Ectodermal cell (in vitro differentiated cells): Measurements from ENCODE around the gene TSPO2.

ENCODE experiments used
- H3K27ac ChIP-seq: 2 replicates; pipeline ENCODE4 v1.7.0; 2013; ENCODE audit warnings: mild to moderate bottlenecking, low read depth, low read length; ENCODE audit not compliant: insufficient read depth, poor library complexity, severe bottlenecking
- H3K27me3 ChIP-seq: 2 replicates; pipeline ENCODE4 v1.7.0; 2013; ENCODE audit warnings: mild to moderate bottlenecking, low read length; ENCODE audit not compliant: insufficient read depth, control insufficient read depth, poor library complexity, severe bottlenecking
- H3K36me3 ChIP-seq: one replicate; pipeline ENCODE4 v1.7.0; 2013; ENCODE audit warnings: low read length; ENCODE audit not compliant: control insufficient read depth, insufficient read depth
- H3K4me1 ChIP-seq: one replicate; pipeline ENCODE4 v1.7.0; 2013; ENCODE audit warnings: low read length; ENCODE audit not compliant: control insufficient read depth, insufficient read depth
- H3K4me3 ChIP-seq: 2 replicates; pipeline ENCODE4 v1.7.0; 2013; ENCODE audit warnings: low read depth, low read length, control low read depth; ENCODE audit not compliant: insufficient read depth
- H3K9me3 ChIP-seq: 2 replicates; pipeline ENCODE4 v1.7.0; 2013; ENCODE audit warnings: mild to moderate bottlenecking, low read length, moderate library complexity; ENCODE audit not compliant: control insufficient read depth
- WGBS, 2 experiments: methylation state at CpG; one replicate each; pipeline ENCODE4 v1.1.7; 2013; ENCODE audit warnings: missing lambda C conversion rate in 2 of 2; 5-methylcytosine and 5-hydroxymethylcytosine counted together

The TSPO2 gene

DNA sequence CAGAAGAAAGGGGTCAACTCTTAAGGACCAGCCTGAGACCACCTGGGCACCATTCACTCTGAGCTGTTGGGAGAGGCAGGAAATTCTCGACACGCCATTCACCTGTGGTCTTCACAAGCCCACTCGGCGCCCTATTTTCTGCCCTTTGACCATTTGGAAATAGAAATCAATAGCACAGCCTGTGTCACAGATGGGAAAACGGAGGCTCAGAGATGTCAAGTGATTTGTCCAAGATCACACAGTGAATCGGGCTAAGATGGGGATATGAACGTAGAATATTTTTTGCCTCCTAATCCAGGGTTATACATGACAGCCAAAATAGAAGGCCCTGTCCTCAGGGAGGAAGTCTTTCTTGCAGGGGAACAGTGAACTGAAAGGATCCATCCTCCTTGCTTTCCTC is 7.7 kb downstream of the TSPO2 start:
- Histone ChIP-seq H3K27ac (no peak overlapping the region), H3K9me3 (no peaks in the 10 kb centered on the region), H3K4me3 (no peak overlapping the region), H3K27me3 (no peaks in the 10 kb centered on the region), H3K4me1 (peaks cover 21% of the 10 kb centered on the region), H3K36me3 (no peaks in the 10 kb centered on the region)
- 85 to 87% methylated on average over 7 of the region's 7 CpGs for WGBS, 2 experiments

DNA sequence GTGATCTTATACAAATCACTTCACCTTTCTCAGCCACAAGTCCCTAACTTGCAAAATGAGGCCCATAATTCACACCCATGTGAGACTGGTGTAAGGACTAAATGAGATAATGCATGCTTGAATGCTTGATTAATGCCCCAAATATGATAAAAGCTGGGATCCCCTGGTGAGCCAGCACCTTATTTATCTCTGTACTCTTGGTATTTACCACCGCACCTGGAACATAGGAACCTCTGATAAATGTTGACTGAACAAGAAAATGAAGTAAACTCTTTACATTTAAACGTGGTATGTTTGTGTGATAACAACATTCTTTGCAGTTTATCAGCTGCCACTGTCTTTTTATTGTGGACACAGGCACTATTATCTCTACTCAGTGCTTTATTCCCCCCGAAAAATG is 8.3 kb downstream of the TSPO2 start:
- 90 to 91% methylated on average over 3 of the region's 3 CpGs for WGBS, 2 experiments
- no peaks in the 10 kb centered on the region for H3K9me3 ChIP-seq
- peaks cover 21% of the 10 kb centered on the region for H3K4me1 ChIP-seq
- no peak overlapping the region for H3K4me3 ChIP-seq
- H3K36me3 ChIP-seq: no peaks in the 10 kb centered on the region
- H3K27me3 ChIP-seq: no peaks in the 10 kb centered on the region
- no peak overlapping the region for H3K27ac ChIP-seq

DNA sequence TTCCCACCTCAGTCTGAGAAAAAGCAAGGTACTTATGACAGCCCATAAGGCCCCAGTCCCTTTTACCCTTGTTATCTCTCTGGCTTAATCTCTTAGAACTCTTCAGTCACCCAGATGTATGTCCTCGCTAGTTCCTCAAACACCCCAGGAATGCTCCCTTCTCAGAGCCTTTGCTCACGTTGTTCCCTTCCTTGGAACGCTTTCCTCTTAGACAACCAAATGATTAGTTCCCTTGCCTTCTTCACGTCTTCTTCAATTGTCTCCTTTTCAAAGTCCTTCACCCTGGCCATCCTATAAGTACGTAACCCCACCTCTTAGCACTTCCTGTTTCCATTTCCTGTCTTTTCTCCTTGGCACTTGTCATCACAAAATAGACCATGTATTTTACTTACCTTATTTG is 9.6 kb downstream of the TSPO2 start:
- Histone ChIP-seq H3K4me3 (no peak overlapping the region), H3K27me3 (no peaks in the 10 kb centered on the region), H3K9me3 (no peaks in the 10 kb centered on the region), H3K4me1 (peaks cover 21% of the 10 kb centered on the region), H3K36me3 (no peaks in the 10 kb centered on the region), H3K27ac (no peak overlapping the region)
- 89 to 92% methylated on average over 5 of the region's 5 CpGs for whole genome bisulfite sequencing, 2 experiments

DNA sequence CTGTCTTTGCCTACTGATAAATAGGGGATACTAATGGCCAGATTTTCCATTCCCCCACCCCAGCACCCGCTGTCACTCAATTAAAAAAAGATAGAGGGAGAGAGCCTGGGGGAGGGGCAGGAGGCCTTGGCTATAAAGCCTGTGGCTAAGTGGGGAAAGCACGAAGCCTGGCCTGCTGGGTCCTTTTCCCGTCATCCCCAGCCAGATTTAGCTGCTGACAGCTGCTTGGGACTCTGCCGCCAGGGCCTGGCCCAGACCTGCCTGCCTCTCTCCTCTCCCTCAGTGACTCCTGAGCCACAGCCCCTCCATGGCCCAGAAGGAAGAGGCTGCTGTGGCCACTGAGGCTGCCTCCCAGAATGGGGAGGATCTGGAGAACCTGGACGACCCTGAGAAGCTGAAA is 10.8 kb downstream of the TSPO2 start, which contains the start of gene APOBEC2:
Gene APOBEC2, plus strand, starts transcription at position 162 of the 400 bp plus-strand sequence. Its CDS starts 146 bp downstream, at position 308.
- no peak within 1 kb of the TSS for H3K4me3 ChIP-seq
- H3K4me1 ChIP-seq: peaks cover 21% of the 10 kb centered on the region
- WGBS, 2 experiments: 59 to 60% methylated on average over 5 of the region's 5 CpGs
- no peaks in the 10 kb centered on the region for H3K27me3 ChIP-seq
- no peaks in the 10 kb centered on the region for H3K36me3 ChIP-seq
- no peaks in the 10 kb centered on the region for H3K9me3 ChIP-seq
- no peak within 1 kb of the TSS for H3K27ac ChIP-seq

DNA sequence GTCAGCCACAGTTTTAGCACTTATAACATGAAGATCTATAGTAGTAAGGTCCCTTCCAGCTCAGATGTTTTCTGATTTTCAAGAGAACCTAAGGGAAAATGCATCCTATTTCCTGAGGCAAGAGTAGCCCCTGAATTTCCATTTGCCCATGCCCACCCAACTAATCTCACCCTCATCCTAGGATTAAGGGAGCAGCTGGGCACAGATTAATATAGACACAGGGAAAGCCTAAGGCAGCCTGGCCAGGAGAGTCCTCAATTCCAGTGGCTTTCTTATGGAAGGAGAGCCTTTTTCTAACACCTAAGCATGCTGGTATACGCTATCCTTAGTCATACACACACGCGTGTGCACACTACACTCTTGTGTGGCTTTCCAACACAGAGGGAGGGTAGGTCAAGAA is 12.2 kb downstream of the TSPO2 start:
- no peak overlapping the region for H3K4me3 ChIP-seq
- no peak overlapping the region for H3K27ac ChIP-seq
- H3K9me3 ChIP-seq: no peaks in the 10 kb centered on the region
- WGBS, 2 experiments: 99 to 100% methylated on average over 3 of the region's 3 CpGs
- no peaks in the 10 kb centered on the region for H3K27me3 ChIP-seq
- peaks cover 14% of the 10 kb centered on the region for H3K4me1 ChIP-seq
- no peaks in the 10 kb centered on the region for H3K36me3 ChIP-seq

DNA sequence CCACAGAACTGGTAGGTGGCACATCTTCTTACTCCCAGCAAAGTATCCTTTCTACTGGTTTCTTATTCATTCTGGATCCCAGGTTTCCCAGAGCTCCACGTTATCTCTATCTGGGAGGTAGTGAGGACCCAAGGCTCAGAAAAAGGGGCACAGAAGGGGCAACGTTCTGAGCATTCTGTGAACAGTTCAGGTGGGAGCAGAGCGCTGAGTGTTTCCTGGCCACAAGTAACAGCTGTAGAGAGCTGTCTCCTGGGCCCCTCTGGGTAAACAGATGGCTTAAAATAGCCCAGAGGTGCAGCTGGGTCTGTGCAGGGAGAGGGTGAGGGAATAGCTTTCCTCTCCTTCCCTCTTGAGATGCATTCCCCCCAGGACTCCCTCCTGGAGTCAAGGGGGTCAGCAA is 12.9 kb downstream of the TSPO2 start:
- WGBS, 2 experiments: 89 to 93% methylated on average over 3 of the region's 3 CpGs
- Histone ChIP-seq H3K4me1 (peaks cover 14% of the 10 kb centered on the region), H3K27me3 (no peaks in the 10 kb centered on the region), H3K27ac (no peak overlapping the region), H3K9me3 (no peaks in the 10 kb centered on the region), H3K4me3 (no peak overlapping the region), H3K36me3 (no peaks in the 10 kb centered on the region)

DNA sequence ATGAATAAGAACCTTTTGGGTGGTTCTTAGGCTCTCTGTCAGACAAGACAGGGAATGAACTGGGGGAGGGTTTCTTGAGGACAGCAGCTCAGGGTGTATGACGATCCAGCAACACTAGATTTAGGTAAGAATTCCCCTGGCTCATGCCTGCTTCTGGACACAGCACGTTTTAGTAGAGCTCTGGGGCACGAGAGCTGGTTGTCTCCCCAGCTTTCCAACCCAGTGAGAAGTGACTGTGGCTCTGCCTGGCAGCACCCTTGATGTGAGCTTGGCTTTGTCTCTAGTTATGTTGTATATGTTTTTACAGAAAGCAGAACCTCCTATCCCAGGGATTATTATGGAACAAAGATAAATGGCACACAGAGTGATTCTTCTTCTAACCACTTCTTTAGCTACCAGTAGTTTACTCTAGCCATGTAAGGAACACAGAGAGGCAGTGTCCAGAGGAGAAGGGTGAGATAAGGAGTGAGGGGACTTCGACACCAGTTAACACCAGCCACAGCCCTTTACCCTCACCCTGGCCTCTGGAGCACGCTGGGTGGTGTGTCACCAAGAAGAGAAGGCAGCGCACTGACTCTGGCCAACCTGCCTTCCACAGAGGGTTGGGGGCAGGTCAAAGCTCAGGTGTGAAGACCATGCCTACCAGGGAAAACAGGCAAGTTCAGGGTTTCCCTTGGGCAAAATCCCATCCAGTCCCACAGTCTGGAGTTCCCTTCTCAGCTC is 14.7 kb downstream of the TSPO2 start:
- no peak overlapping the region for H3K4me3 ChIP-seq
- no peak overlapping the region for H3K27ac ChIP-seq
- peaks cover 14% of the 10 kb centered on the region for H3K4me1 ChIP-seq
- 94% methylated on average over 6 of the region's 6 CpGs for WGBS, 2 experiments
- no peaks in the 10 kb centered on the region for H3K27me3 ChIP-seq
- no peaks in the 10 kb centered on the region for H3K36me3 ChIP-seq
- no peaks in the 10 kb centered on the region for H3K9me3 ChIP-seq

DNA sequence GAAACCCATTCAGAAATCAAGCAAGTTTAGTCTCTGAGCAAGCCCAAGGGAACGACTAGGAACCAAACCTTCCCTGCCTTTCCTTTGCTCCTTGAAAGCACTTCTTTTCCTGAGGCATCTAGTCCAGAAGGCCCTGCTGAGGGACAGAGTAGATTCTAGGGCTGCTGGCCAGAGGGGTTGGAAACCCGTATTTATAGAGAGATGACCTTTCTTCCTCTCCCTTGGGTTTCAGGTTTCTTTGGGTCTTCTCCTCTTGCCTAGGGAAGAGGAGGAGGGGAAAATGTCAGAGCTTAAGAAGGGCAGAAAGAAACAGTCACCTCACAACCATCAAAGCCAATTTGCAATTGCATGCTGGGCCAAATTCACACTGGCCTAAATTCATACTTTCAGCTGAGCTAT is 16.5 kb downstream of the TSPO2 start:
- Histone ChIP-seq H3K4me1 (peaks cover 1% of the 10 kb centered on the region), H3K27me3 (no peaks in the 10 kb centered on the region), H3K27ac (no peak overlapping the region), H3K9me3 (no peaks in the 10 kb centered on the region), H3K4me3 (no peak overlapping the region), H3K36me3 (peaks cover 7% of the 10 kb centered on the region)
- WGBS, 2 experiments: 81 to 83% methylated on average over 2 of the region's 2 CpGs

DNA sequence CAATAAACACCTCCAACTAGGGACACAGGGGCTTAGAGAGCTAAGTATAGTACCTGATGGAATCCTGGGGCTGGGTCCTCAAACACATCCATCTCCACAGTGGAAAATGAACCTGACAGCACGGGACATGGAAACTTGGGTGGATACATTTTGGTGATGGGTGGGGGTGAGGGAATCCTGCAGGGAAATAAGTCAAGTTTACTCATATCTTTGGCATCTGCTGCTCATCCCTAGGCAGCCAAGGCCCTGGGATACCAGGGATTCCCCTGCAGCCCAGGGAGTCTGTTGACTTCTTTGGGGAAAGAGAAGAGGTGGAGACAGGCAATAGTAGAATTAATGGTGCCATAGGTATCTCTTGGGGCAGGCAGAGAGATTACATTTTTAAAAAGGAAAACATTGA is 17.3 kb downstream of the TSPO2 start:
- peaks cover 8% of the 10 kb centered on the region for H3K36me3 ChIP-seq
- H3K27me3 ChIP-seq: no peaks in the 10 kb centered on the region
- WGBS, 2 experiments: 86 to 100% methylated on average over 1 of the region's 1 CpG
- no peak overlapping the region for H3K27ac ChIP-seq
- H3K4me1 ChIP-seq: no peaks in the 10 kb centered on the region
- no peaks in the 10 kb centered on the region for H3K9me3 ChIP-seq
- H3K4me3 ChIP-seq: no peak overlapping the region

DNA sequence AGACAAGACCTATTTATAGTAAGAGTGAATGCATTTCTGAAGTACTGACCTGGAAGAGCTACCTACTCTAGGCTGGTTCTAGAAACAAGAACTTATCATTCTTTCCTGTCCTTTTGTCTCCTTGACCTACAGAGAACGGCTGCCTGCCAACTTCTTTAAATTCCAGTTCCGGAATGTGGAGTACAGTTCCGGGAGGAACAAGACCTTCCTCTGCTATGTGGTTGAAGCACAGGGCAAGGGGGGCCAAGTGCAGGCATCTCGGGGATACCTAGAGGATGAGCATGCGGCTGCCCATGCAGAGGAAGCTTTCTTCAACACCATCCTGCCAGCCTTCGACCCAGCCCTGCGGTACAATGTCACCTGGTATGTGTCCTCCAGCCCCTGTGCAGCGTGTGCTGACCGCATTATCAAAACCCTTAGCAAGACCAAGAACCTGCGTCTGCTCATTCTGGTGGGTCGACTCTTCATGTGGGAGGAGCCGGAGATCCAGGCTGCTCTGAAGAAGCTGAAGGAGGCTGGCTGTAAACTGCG is 19.0 kb downstream of the TSPO2 start:
- WGBS, 2 experiments: 94 to 95% methylated on average over 13 of the region's 13 CpGs
- H3K36me3 ChIP-seq: peaks cover 12% of the 10 kb centered on the region
- H3K9me3 ChIP-seq: no peaks in the 10 kb centered on the region
- H3K27ac ChIP-seq: no peak overlapping the region
- no peaks in the 10 kb centered on the region for H3K4me1 ChIP-seq
- H3K27me3 ChIP-seq: no peaks in the 10 kb centered on the region
- H3K4me3 ChIP-seq: no peak overlapping the region
